ENCODE results near the gene KATNB1.

The KATNB1 gene

GRCh38 chr16:57695680-57696069 lies 39.9 kb upstream of the KATNB1 start:
- H3K4me3 ChIP-seq (ENCODE audit: low read depth, low read length), result no peak overlapping the region
- no peak for DNase-seq (ENCODE audit: low read depth)
- no peak for TF ChIP-seq CTCF (conservative IDR thresholded peaks at IDR 0.05; ENCODE audit: low read depth, low read length)

- H3K4me3 ChIP-seq (ENCODE audit: low read depth, low read length), result no peak overlapping the region
- TF ChIP-seq CTCF (conservative IDR thresholded peaks at IDR 0.05; ENCODE audit: low read depth, low read length), result no peak
- DNase-seq (ENCODE audit: low read depth), result no peak
Observed at GRCh38 chr16:57696240-57696639, 39.3 kb upstream of the KATNB1 start.

- TF ChIP-seq CTCF (conservative IDR thresholded peaks at IDR 0.05; ENCODE audit: low read depth, low read length), result no peak
- DNase-seq (ENCODE audit: low read depth), result no peak
- no peak overlapping the region for H3K4me3 ChIP-seq (ENCODE audit: low read depth, low read length)
Observed at GRCh38 chr16:57697896-57698537, 37.6 kb upstream of the KATNB1 start.

GRCh38 chr16:57698812-57699405 lies 36.7 kb upstream of the KATNB1 start:
- H3K4me3 ChIP-seq (ENCODE audit: low read depth, low read length), result no peak overlapping the region
- no peak for TF ChIP-seq CTCF (conservative IDR thresholded peaks at IDR 0.05; ENCODE audit: low read depth, low read length)
- DNase-seq (ENCODE audit: low read depth), result no peak

- no peak for TF ChIP-seq CTCF (conservative IDR thresholded peaks at IDR 0.05; ENCODE audit: low read depth, low read length)
Observed at GRCh38 chr16:57699481-57699880, 36.1 kb upstream of the KATNB1 start.

GRCh38 chr16:57699899-57700298 lies 35.7 kb upstream of the KATNB1 start:
- no peak overlapping the region for H3K4me3 ChIP-seq (ENCODE audit: low read depth, low read length)
- TF ChIP-seq CTCF (conservative IDR thresholded peaks at IDR 0.05; ENCODE audit: low read depth, low read length), result no peak
- no peak for DNase-seq (ENCODE audit: low read depth)

More at GRCh38 chr16:57699481-57699880, 36.1 kb upstream of the KATNB1 start:
- DNase-seq (ENCODE audit: low read depth), result no peak
- no peak overlapping the region for H3K4me3 ChIP-seq (ENCODE audit: low read depth, low read length)

Measured in choroid plexus epithelial cell (primary cell).